ENCODE measurements around the gene LRRC19. TPM values are rescaled to one million over a fixed set of nuclear protein-coding genes. Genes with fewer than 3 reads are reported as not detected.

The LRRC19 gene
- polyA plus RNA-seq, 3 donors, result not detected

Other genes with a start within 250 kb of the LRRC19 start
- 1 to 10 TPM; 4.0 to 9.1 (median 8.7) TPM for gene CAAP1, start 112.9 kb downstream of the LRRC19 start, polyA plus RNA-seq
- gene PLAA, start 58.4 kb downstream of the LRRC19 start, polyA plus RNA-seq, result 10 to 100 TPM; 13.3 to 19.3 (median 14.7) TPM
- gene IFT74, start 49.3 kb downstream of the LRRC19 start, polyA plus RNA-seq, result 1 to 10 TPM; 2.6 to 6.0 (median 3.7) TPM
- not detected for gene TEK, start 103.6 kb upstream of the LRRC19 start, polyA plus RNA-seq

All from CD14-positive monocyte (primary cell).